NCI-H1930 (cell line): Measurements from ENCODE around the gene ACTN1.

Experiments used
- DNase-seq, 2 experiments: peaks; one replicate each; lab custom pipeline; 2025; lab: John Stamatoyannopoulos, UW

Gene ACTN1

GRCh38 chr14:68951800-68952530, 27.1 kb downstream of the ACTN1 start:
- DNase-seq, result no peak

GRCh38 chr14:68951035-68951797, 27.9 kb downstream of the ACTN1 start:
- DNase-seq, result no peak

- DNase-seq, result no peak
Observed at GRCh38 chr14:68950111-68950510, 29.0 kb downstream of the ACTN1 start.

GRCh38 chr14:68949601-68949965, 29.5 kb downstream of the ACTN1 start:
- DNase-seq, result no peak

- no peak for DNase-seq
Observed at GRCh38 chr14:68948686-68949600, 30.2 kb downstream of the ACTN1 start.

GRCh38 chr14:68947802-68948201, 31.3 kb downstream of the ACTN1 start:
- DNase-seq, result no peak

GRCh38 chr14:68946489-68946822, 32.6 kb downstream of the ACTN1 start:
- DNase-seq, result no peak

- DNase-seq, result no peak
Observed at GRCh38 chr14:68945585-68946488, 33.3 kb downstream of the ACTN1 start.

- no peak for DNase-seq
Observed at GRCh38 chr14:68945190-68945584, 33.9 kb downstream of the ACTN1 start.

- DNase-seq, result no peak
Observed at GRCh38 chr14:68944162-68944561, 34.9 kb downstream of the ACTN1 start.

- DNase-seq, result no peak
Observed at GRCh38 chr14:68943107-68943506, 36.0 kb downstream of the ACTN1 start.

GRCh38 chr14:68942296-68943035, 36.6 kb downstream of the ACTN1 start:
- no peak for DNase-seq

GRCh38 chr14:68941820-68942219, 37.3 kb downstream of the ACTN1 start:
- DNase-seq, result no peak

GRCh38 chr14:68940614-68941185, 38.4 kb downstream of the ACTN1 start:
- no peak for DNase-seq

GRCh38 chr14:68939893-68940613, 39.0 kb downstream of the ACTN1 start:
- no peak for DNase-seq

- no peak for DNase-seq
Observed at GRCh38 chr14:68939181-68939892, 39.8 kb downstream of the ACTN1 start.

- DNase-seq, result no peak
Observed at GRCh38 chr14:68938271-68939150, 40.6 kb downstream of the ACTN1 start.
